SK-N-SH (cell line): ENCODE results near the gene SENP1. TPM values are rescaled to one million over a fixed set of nuclear protein-coding genes. Genes with fewer than 3 reads are reported as not detected.

Experiments used
- CTCF ChIA-PET: fragments of 300-600, 350-600 bp; formaldehyde crosslinking; extraction: SDS; loops from one replicate; lab custom pipeline; 2021; lab: Yijun Ruan, JAX
- POLR2A ChIA-PET: fragments of 350-600 bp; sonication (Branson Sonifier 250); formaldehyde crosslinking; extraction: SDS; loops from one replicate; lab custom pipeline; 2020; ENCODE audit warnings: antibody characterized with exemption, inconsistent platforms; lab: Yijun Ruan, JAX
- DNase-seq: peaks from one replicate; pipeline ENCODE4 v3.0.0; 2012
- H2AFZ ChIP-seq: fragments of 200-600 bp; sonication (generic); 2 replicates; pipeline ENCODE4 v1.8.1; 2016; ENCODE audit warnings: antibody characterized with exemption, mild to moderate bottlenecking, low read depth
- H3F3A ChIP-seq: fragments of 200-600 bp; sonication (generic); replicated peaks from 2 replicates; pipeline ENCODE3; 2016; ENCODE audit warnings: antibody characterized with exemption, mild to moderate bottlenecking; ENCODE audit not compliant: insufficient read depth
- H3K27ac ChIP-seq, 2 experiments: fragments of 200-500 bp in 1 of 2; fragments of 200-600 bp in 1 of 2; sonication (Bioruptor generic) in 1 of 2; sonication (generic), shearing (Covaris generic) in 1 of 2; 2 replicates each; pipeline versions ENCODE4 v1.5.1 to v1.6.1; 2014 to 2016; ENCODE audit warnings: low read depth in 2 of 2, inconsistent platforms in 1 of 2, low read length in 1 of 2, mild to moderate bottlenecking in 1 of 2, mixed read lengths in 1 of 2
- H3K27me3 ChIP-seq: fragments of 200-600 bp; sonication (generic), shearing (Covaris generic); 2 replicates; pipeline ENCODE4 v1.6.1; 2016; ENCODE audit warnings: mixed run types; ENCODE audit not compliant: insufficient read depth
- H3K36me3 ChIP-seq, 2 experiments: fragments of 200-500 bp in 1 of 2; fragments of 200-600 bp in 1 of 2; sonication (Bioruptor generic) in 1 of 2; sonication (generic) in 1 of 2; replicated peaks in 1 of 2; 2 replicates each; pipeline versions ENCODE3 to v1.5.1; 2014 to 2016; ENCODE audit warnings: low read length in 1 of 2, mild to moderate bottlenecking in 1 of 2; ENCODE audit not compliant: insufficient read depth in 2 of 2, control insufficient read depth in 1 of 2
- H3K4me1 ChIP-seq, 2 experiments: fragments of 200-500 bp in 1 of 2; fragments of 200-600 bp in 1 of 2; sonication (Bioruptor generic) in 1 of 2; sonication (generic), shearing (Covaris generic) in 1 of 2; 2 replicates each; pipeline versions ENCODE4 v1.5.1 to v1.6.1; 2014 to 2016; ENCODE audit warnings: low read depth in 1 of 2, low read length in 1 of 2, mixed run types in 1 of 2; ENCODE audit not compliant: insufficient read depth in 2 of 2, control insufficient read depth in 1 of 2
- H3K4me2 ChIP-seq: fragments of 200-600 bp; sonication (generic), shearing (Covaris generic); 2 replicates; pipeline ENCODE4 v1.6.1; 2017; ENCODE audit warnings: mixed run types
- H3K4me3 ChIP-seq, 2 experiments: fragments of 200-500 bp in 1 of 2; fragments of 200-600 bp in 1 of 2; sonication (Bioruptor generic) in 1 of 2; sonication (generic), shearing (Covaris generic) in 1 of 2; 2 replicates each; pipeline versions ENCODE4 v1.5.1 to v1.8.1; 2014 to 2016; ENCODE audit warnings: low read depth in 2 of 2, inconsistent platforms in 1 of 2, low read length in 1 of 2, mild to moderate bottlenecking in 1 of 2, mixed read lengths in 1 of 2, moderate library complexity in 1 of 2
- H3K79me2 ChIP-seq: fragments of 200-600 bp; sonication (generic); 2 replicates; pipeline ENCODE4 v1.8.1; 2017; ENCODE audit warnings: mild to moderate bottlenecking; ENCODE audit not compliant: insufficient read depth
- H3K9ac ChIP-seq: fragments of 200-600 bp; sonication (generic); 2 replicates; pipeline ENCODE4 v1.6.1; 2017; ENCODE audit warnings: mixed run types
- H3K9me2 ChIP-seq: fragments of 200-600 bp; sonication (generic); 2 replicates; pipeline ENCODE4 v1.6.1; 2017; ENCODE audit warnings: mixed run types
- H3K9me3 ChIP-seq: fragments of 200-600 bp; sonication (generic); 2 replicates; pipeline ENCODE4 v1.6.1; 2017; ENCODE audit warnings: mixed run types, mild to moderate bottlenecking, moderate library complexity
- H4K20me1 ChIP-seq: fragments of 200-600 bp; sonication (generic); 2 replicates; pipeline ENCODE4 v1.6.1; 2017; ENCODE audit warnings: mild to moderate bottlenecking, mixed run types; ENCODE audit not compliant: insufficient read depth
- CHD2 ChIP-seq: fragments of 150-350 bp; IDR thresholded peaks from 2 replicates; pipeline ENCODE4 v1.6.1; 2018; ENCODE audit warnings: low read length; ENCODE audit not compliant: partially characterized antibody
- EZH2phosphoT487 ChIP-seq: fragments of 200-600 bp; sonication (generic); IDR thresholded peaks from 2 replicates; pipeline ENCODE4 v1.6.1; 2017; ENCODE audit warnings: low read depth, mixed run types, mild to moderate bottlenecking, antibody characterized with exemption, moderate library complexity, borderline replicate concordance
- FOSL2 ChIP-seq: IDR thresholded peaks from 2 replicates; pipeline ENCODE4 v1.4.0; 2012; ENCODE audit warnings: low read depth, mild to moderate bottlenecking, moderate library complexity, borderline replicate concordance
- NFIC ChIP-seq: IDR thresholded peaks from 2 replicates; pipeline ENCODE4 v1.4.0; 2012; ENCODE audit warnings: borderline replicate concordance
- NRF1 ChIP-seq: IDR thresholded peaks from 2 replicates; pipeline ENCODE4 v1.6.1; 2012; ENCODE audit warnings: low read depth, mild to moderate bottlenecking, low read length
- RCOR1 ChIP-seq: fragments of 150-350 bp; IDR thresholded peaks from 2 replicates; pipeline ENCODE4 v1.6.1; 2017; ENCODE audit warnings: antibody characterized with exemption, low read length
- RXRA ChIP-seq: IDR thresholded peaks from 2 replicates; pipeline ENCODE4 v1.4.0; 2012; ENCODE audit warnings: low read depth, mild to moderate bottlenecking, borderline replicate concordance
- SMC3 ChIP-seq: IDR thresholded peaks from 2 replicates; pipeline ENCODE4 v1.6.1; 2012; ENCODE audit warnings: low read depth, low read length, improper control_type of control experiment
- WGBS: methylation state at CpG from one replicate; pipeline ENCODE4 v1.1.6; 2017; ENCODE audit warnings: low lambda C conversion rate; 5-methylcytosine and 5-hydroxymethylcytosine counted together
- polyA plus RNA-seq, 3 experiments: library from polyadenylated mRNA; depleted of rRNA; stranded (reverse); fragments of >200 nt; gene quantifications; 2 replicates each; pipeline ENCODE4 v1.2.3, GENCODE V29; 2012
- TF ChIP-seq, protein P1 (sequence below): fragments of 200-600 bp; sonication (generic); IDR thresholded peaks from 2 replicates; pipeline ENCODE4 v1.6.1; 2017; ENCODE audit warnings: antibody characterized with exemption, mild to moderate bottlenecking, moderate library complexity
- TF ChIP-seq, protein P2 (sequence below): IDR thresholded peaks from 2 replicates; pipeline ENCODE4 v1.4.0; 2012; ENCODE audit warnings: low read depth, borderline replicate concordance
- TF ChIP-seq, protein P3 (sequence below): IDR thresholded peaks from 2 replicates; pipeline ENCODE4 v1.6.1; 2012; ENCODE audit warnings: mild to moderate bottlenecking, low read depth, low read length, moderate library complexity
- TF ChIP-seq, protein P4 (sequence below): fragments of 150-350 bp; IDR thresholded peaks from 2 replicates; pipeline ENCODE4 v1.6.1; 2017; ENCODE audit warnings: antibody characterized with exemption, low read length, low read depth, borderline replicate concordance

The SENP1 gene
- polyA plus RNA-seq, 1 of the 3 experiments (the other 2 are of a cell fraction): 5.6 TPM

DNA sequence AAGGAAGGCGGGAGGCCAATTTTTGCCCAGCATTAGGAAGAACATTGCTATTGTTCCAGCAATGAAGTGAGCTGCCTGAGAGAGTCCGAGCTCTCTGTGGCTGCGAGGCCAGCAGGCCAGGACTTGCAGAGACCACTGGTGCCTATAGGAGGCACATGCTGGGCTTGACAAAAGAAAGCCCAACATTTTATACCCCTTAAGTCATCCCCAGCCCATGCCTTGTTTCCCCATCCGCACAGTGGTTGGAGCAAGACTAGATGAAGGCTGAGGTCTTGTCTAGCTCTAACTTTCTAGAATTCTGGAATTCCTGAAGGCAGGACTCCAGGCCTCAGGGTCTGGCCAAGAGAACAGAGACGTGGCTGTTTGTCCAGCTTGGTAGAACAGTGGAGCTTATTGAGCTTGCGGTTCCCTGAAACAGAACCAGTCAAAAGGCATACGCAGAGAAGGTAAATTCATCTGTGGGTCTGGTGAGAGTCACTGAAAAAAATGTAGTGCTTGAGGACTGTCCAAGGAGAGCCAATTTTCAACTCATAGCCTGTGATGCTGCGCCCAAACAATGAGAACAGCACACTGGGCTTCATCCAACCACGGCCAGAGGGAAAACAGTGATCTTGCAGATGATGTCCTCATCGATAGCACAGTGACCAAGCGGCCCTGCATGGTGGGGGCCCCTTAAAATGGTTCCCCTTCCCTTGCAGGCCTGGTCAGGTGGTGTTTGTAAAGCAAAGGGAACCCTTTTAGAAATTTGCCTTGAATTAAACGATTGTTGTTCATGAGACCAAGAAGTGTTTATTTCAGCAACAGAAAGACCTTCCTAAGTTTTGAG, 74.5 kb downstream of the SENP1 start:
- no peaks in the 10 kb centered on the region for H3F3A ChIP-seq
- ChIA-PET POLR2A (no interaction called here), CTCF (interaction anchor here (0.7 to 0.9 kb wide), 2 partner anchors 9 to 166 kb away, joined by 4 read pairs; no protein-coding TSS in a partner anchor)
- peaks cover 0 to 6% of the 10 kb centered on the region in 2 experiments; a peak in 1 of 4 replicates for H3K4me1 ChIP-seq
- no peak overlapping the region for H3K27ac ChIP-seq
- no peaks in the 10 kb centered on the region for H3K36me3 ChIP-seq
- H3K9me3 ChIP-seq: no peaks in the 10 kb centered on the region
- TF ChIP-seq CHD2 (no peak), RCOR1 (no peak), RXRA (no peak), NFIC (no peak), EZH2phosphoT487 (no peak), NRF1 (no peak), FOSL2 (no peak), SMC3 (no peak)
- TF ChIP-seq, protein P1, sequence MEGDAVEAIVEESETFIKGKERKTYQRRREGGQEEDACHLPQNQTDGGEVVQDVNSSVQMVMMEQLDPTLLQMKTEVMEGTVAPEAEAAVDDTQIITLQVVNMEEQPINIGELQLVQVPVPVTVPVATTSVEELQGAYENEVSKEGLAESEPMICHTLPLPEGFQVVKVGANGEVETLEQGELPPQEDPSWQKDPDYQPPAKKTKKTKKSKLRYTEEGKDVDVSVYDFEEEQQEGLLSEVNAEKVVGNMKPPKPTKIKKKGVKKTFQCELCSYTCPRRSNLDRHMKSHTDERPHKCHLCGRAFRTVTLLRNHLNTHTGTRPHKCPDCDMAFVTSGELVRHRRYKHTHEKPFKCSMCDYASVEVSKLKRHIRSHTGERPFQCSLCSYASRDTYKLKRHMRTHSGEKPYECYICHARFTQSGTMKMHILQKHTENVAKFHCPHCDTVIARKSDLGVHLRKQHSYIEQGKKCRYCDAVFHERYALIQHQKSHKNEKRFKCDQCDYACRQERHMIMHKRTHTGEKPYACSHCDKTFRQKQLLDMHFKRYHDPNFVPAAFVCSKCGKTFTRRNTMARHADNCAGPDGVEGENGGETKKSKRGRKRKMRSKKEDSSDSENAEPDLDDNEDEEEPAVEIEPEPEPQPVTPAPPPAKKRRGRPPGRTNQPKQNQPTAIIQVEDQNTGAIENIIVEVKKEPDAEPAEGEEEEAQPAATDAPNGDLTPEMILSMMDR: no peak
- TF ChIP-seq, protein P2, sequence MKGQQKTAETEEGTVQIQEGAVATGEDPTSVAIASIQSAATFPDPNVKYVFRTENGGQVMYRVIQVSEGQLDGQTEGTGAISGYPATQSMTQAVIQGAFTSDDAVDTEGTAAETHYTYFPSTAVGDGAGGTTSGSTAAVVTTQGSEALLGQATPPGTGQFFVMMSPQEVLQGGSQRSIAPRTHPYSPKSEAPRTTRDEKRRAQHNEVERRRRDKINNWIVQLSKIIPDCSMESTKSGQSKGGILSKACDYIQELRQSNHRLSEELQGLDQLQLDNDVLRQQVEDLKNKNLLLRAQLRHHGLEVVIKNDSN: no peak
- TF ChIP-seq, protein P3, sequence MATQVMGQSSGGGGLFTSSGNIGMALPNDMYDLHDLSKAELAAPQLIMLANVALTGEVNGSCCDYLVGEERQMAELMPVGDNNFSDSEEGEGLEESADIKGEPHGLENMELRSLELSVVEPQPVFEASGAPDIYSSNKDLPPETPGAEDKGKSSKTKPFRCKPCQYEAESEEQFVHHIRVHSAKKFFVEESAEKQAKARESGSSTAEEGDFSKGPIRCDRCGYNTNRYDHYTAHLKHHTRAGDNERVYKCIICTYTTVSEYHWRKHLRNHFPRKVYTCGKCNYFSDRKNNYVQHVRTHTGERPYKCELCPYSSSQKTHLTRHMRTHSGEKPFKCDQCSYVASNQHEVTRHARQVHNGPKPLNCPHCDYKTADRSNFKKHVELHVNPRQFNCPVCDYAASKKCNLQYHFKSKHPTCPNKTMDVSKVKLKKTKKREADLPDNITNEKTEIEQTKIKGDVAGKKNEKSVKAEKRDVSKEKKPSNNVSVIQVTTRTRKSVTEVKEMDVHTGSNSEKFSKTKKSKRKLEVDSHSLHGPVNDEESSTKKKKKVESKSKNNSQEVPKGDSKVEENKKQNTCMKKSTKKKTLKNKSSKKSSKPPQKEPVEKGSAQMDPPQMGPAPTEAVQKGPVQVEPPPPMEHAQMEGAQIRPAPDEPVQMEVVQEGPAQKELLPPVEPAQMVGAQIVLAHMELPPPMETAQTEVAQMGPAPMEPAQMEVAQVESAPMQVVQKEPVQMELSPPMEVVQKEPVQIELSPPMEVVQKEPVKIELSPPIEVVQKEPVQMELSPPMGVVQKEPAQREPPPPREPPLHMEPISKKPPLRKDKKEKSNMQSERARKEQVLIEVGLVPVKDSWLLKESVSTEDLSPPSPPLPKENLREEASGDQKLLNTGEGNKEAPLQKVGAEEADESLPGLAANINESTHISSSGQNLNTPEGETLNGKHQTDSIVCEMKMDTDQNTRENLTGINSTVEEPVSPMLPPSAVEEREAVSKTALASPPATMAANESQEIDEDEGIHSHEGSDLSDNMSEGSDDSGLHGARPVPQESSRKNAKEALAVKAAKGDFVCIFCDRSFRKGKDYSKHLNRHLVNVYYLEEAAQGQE: no peak
- TF ChIP-seq, protein P4, sequence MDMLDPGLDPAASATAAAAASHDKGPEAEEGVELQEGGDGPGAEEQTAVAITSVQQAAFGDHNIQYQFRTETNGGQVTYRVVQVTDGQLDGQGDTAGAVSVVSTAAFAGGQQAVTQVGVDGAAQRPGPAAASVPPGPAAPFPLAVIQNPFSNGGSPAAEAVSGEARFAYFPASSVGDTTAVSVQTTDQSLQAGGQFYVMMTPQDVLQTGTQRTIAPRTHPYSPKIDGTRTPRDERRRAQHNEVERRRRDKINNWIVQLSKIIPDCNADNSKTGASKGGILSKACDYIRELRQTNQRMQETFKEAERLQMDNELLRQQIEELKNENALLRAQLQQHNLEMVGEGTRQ: no peak
- no peaks in the 10 kb centered on the region for H3K27me3 ChIP-seq
- H3K9ac ChIP-seq: no peak overlapping the region
- no peak overlapping the region for H3K4me2 ChIP-seq
- 75% methylated on average over 10 of the region's 12 CpGs for WGBS
- H2AFZ ChIP-seq: no peak overlapping the region
- no peaks in the 10 kb centered on the region for H3K79me2 ChIP-seq
- H3K4me3 ChIP-seq: no peak overlapping the region
- no peaks in the 10 kb centered on the region for H3K9me2 ChIP-seq
- H4K20me1 ChIP-seq: no peaks in the 10 kb centered on the region
- no peak for DNase-seq
